GM23338 (cell line): ENCODE data around the gene GPC6. TPM values are rescaled to one million over a fixed set of nuclear protein-coding genes. Genes with fewer than 3 reads are reported as not detected.

Source experiments
- ATAC-seq: fragments of 200-7000 bp; cut with Tn5 transposase; 3 replicates; pipeline ENCODE4 v1.9.1; 2020
- DNase-seq: peaks from one replicate; pipeline ENCODE4 v3.0.0-alpha.2; 2015; ENCODE audit warnings: low spot score
- H2AFZ ChIP-seq: fragments of 200-600 bp; sonication (generic); 2 replicates; pipeline ENCODE4 v1.8.0; 2016; ENCODE audit warnings: antibody characterized with exemption, mild to moderate bottlenecking, moderate library complexity
- H3F3A ChIP-seq: fragments of 200-600 bp; sonication (generic); replicated peaks from 2 replicates; pipeline ENCODE4 v1.8.0; 2017; ENCODE audit warnings: antibody characterized with exemption, mixed run types, low read depth
- H3K27ac ChIP-seq: fragments of 200-600 bp; sonication (generic); 2 replicates; pipeline ENCODE4 v1.6.1; 2016; ENCODE audit warnings: low read depth
- H3K27me3 ChIP-seq: fragments of 200-600 bp; sonication (generic); 2 replicates; pipeline ENCODE4 v1.8.0; 2016; ENCODE audit warnings: mild to moderate bottlenecking, mixed run types, moderate library complexity; ENCODE audit not compliant: insufficient read depth
- H3K36me3 ChIP-seq: fragments of 200-600 bp; sonication (generic); 2 replicates; pipeline ENCODE4 v1.8.0; 2016; ENCODE audit warnings: mild to moderate bottlenecking; ENCODE audit not compliant: insufficient read depth
- H3K4me1 ChIP-seq: fragments of 200-600 bp; sonication (generic); 2 replicates; pipeline ENCODE4 v1.8.0; 2016; ENCODE audit warnings: mild to moderate bottlenecking, moderate library complexity; ENCODE audit not compliant: insufficient read depth
- H3K4me2 ChIP-seq: fragments of 200-600 bp; sonication (generic); 2 replicates; pipeline ENCODE4 v1.7.1; 2017; ENCODE audit warnings: mixed run types
- H3K4me3 ChIP-seq: fragments of 200-600 bp; sonication (generic); 2 replicates; pipeline ENCODE4 v1.6.1; 2016; ENCODE audit warnings: mixed run types
- H3K79me2 ChIP-seq: fragments of 200-600 bp; sonication (generic); replicated peaks from 2 replicates; pipeline ENCODE4 v1.8.0; 2017; ENCODE audit warnings: mild to moderate bottlenecking; ENCODE audit not compliant: insufficient read depth
- H3K9me2 ChIP-seq: fragments of 200-600 bp; sonication (generic); 2 replicates; pipeline ENCODE4 v1.8.0; 2017; ENCODE audit not compliant: insufficient read depth
- H4K20me1 ChIP-seq: fragments of 200-600 bp; sonication (generic); replicated peaks from 2 replicates; pipeline ENCODE4 v1.8.0; 2017; ENCODE audit warnings: mild to moderate bottlenecking; ENCODE audit not compliant: insufficient read depth
- H3K27ac Mint-ChIP-seq: 2 replicates; pipeline ENCODE4 v1.8.0; 2020; ENCODE audit warnings: inconsistent platforms, mild to moderate bottlenecking, moderate library complexity, mixed read lengths
- H3K27me3 Mint-ChIP-seq: 3 replicates; pipeline ENCODE4 v1.8.0; 2022; ENCODE audit warnings: low read depth, mild to moderate bottlenecking, moderate library complexity, mixed read lengths, inconsistent platforms; ENCODE audit not compliant: insufficient read depth, poor library complexity
- H3K36me3 Mint-ChIP-seq: 3 replicates; pipeline ENCODE4 v1.8.0; 2021; ENCODE audit warnings: low read depth, mild to moderate bottlenecking, inconsistent platforms, moderate library complexity, mixed read lengths
- H3K4me1 Mint-ChIP-seq: 3 replicates; pipeline ENCODE4 v1.8.0; 2020; ENCODE audit warnings: mild to moderate bottlenecking, inconsistent platforms, mixed read lengths
- H3K4me3 Mint-ChIP-seq: 3 replicates; pipeline ENCODE4 v1.8.0; 2021; ENCODE audit warnings: moderate library complexity, mild to moderate bottlenecking, inconsistent platforms, mixed read lengths
- H3K9me3 Mint-ChIP-seq: 3 replicates; pipeline ENCODE4 v1.8.0; 2020; ENCODE audit warnings: moderate library complexity, mild to moderate bottlenecking, inconsistent platforms, mixed read lengths
- CREB1 ChIP-seq: fragments of 250-450 bp; sonication (Bioruptor Pico); IDR thresholded peaks from 2 replicates; pipeline ENCODE4 v1.5.0; 2020; ENCODE audit warnings: low read depth, mild to moderate bottlenecking, moderate library complexity
- EZH2 ChIP-seq: fragments of 200-600 bp; sonication (generic); IDR thresholded peaks from one replicate; pipeline ENCODE4 v1.8.0; 2017; ENCODE audit warnings: antibody characterized with exemption, mild to moderate bottlenecking, low read depth; ENCODE audit not compliant: unreplicated experiment
- EZH2phosphoT487 ChIP-seq: fragments of 200-600 bp; sonication (generic); IDR thresholded peaks from one replicate; pipeline ENCODE4 v1.8.1; 2018; ENCODE audit warnings: antibody characterized with exemption; ENCODE audit not compliant: unreplicated experiment
- JUNB ChIP-seq: IDR thresholded peaks from one replicate; pipeline ENCODE4 v1.6.1; 2016; ENCODE audit warnings: antibody characterized with exemption; ENCODE audit not compliant: unreplicated experiment
- NANOG ChIP-seq: IDR thresholded peaks from 2 replicates; pipeline ENCODE4 v1.6.1; 2016; ENCODE audit warnings: antibody characterized with exemption, borderline replicate concordance
- POLR2AphosphoS5 ChIP-seq: IDR thresholded peaks from 2 replicates; pipeline ENCODE4 v1.6.1; 2016; ENCODE audit warnings: antibody characterized with exemption, low read depth
- STAT1 ChIP-seq: IDR thresholded peaks from one replicate; pipeline ENCODE4 v1.6.1; 2016; ENCODE audit warnings: antibody characterized with exemption; ENCODE audit not compliant: unreplicated experiment
- ZNF114 ChIP-seq: fragments of 250-450 bp; sonication (Bioruptor Pico); IDR thresholded peaks from 2 replicates; pipeline ENCODE4 v1.5.0; 2020; ENCODE audit warnings: mild to moderate bottlenecking, moderate library complexity
- ZNF331 ChIP-seq: fragments of 250-450 bp; sonication (Bioruptor Pico); IDR thresholded peaks from 2 replicates; pipeline ENCODE4 v1.5.0; 2020; ENCODE audit warnings: low read depth, mild to moderate bottlenecking, moderate library complexity
- polyA plus RNA-seq: library from polyadenylated mRNA; unstranded; fragments of >200 nt; fragmentation: Nextera tagmentation; extraction: Ambion mirVana; gene quantifications from 2 replicates; pipeline ENCODE4 v1.2.1, GENCODE V29; 2016
- total RNA-seq: library from RNA; depleted of rRNA; stranded (reverse); fragments of >200 nt; shearing (Covaris generic); gene quantifications from 2 replicates; pipeline ENCODE4 v1.2.3, GENCODE V29; 2014
- TF ChIP-seq, protein P1 (sequence below): IDR thresholded peaks from one replicate; pipeline ENCODE4 v1.6.1; 2018; ENCODE audit warnings: antibody characterized with exemption; ENCODE audit not compliant: unreplicated experiment
- TF ChIP-seq, protein P2 (sequence below): fragments of 250-450 bp; sonication (Bioruptor Pico); IDR thresholded peaks from 2 replicates; pipeline ENCODE4 v1.5.0; 2020; ENCODE audit warnings: mild to moderate bottlenecking, moderate library complexity
- TF ChIP-seq, protein P3 (sequence below): IDR thresholded peaks from 2 replicates; pipeline ENCODE4 v1.6.1; 2016; ENCODE audit warnings: antibody characterized with exemption
- TF ChIP-seq, protein P4 (sequence below), 2 experiments: fragments of 200-600 bp in 1 of 2; sonication (generic) in 1 of 2; conservative IDR thresholded peaks; 2 replicates each; pipeline versions ENCODE4 v1.5.1 to v1.6.1; 2016 to 2017; ENCODE audit warnings: antibody characterized with exemption in 2 of 2, low read depth in 2 of 2, mild to moderate bottlenecking in 2 of 2, moderate library complexity in 1 of 2

GPC6 gene
- total and polyA plus RNA-seq, 2 experiments from 2014 or later: 6.4 to 28.6 TPM

DNA sequence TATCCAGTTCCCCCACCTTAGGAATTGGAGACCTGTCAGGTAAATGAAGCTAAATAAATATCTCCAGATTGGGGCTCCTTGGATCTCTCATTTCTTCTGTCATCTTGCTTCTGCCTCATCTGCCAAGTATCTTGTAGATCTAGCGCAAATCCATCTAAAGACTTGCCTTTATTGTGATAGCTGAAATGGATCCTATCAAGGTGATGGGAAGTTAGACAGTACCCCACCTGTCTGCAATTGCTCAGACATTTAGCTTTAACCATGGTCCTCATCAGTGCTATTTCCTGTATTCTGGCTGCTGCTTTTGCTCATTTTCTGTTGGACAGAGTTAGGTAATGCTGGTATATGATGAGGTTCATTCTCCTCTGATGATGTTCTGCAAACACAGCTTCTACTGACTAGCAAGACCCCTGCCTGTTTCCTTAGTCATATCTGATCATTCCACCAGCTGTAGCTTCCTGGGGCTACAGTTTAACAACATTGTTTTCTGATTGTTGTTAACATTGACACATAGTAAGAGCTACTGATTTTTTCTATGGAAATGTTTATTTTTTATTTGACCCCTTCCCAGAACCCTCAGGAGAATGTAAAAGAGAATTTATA, 912.9 kb downstream of the GPC6 start:
- DNase-seq: no peak
- H3K4me1 Mint-ChIP-seq: peaks cover 37% of the 10 kb centered on the region
- Histone ChIP-seq H3K9me2 (no peaks in the 10 kb centered on the region), H3K4me1 (peaks cover 36% of the 10 kb centered on the region), H3K27ac (no peak overlapping the region), H2AFZ (no peak overlapping the region), H3K4me2 (no peak overlapping the region), H3K4me3 (no peak overlapping the region), H3K36me3 (no peaks in the 10 kb centered on the region), H3K79me2 (no peaks in the 10 kb centered on the region), H4K20me1 (0 out of 2 replicates have a peak, but pooled peaks cover 6% of the 10 kb centered on the region), H3K27me3 (peaks cover 96% of the 10 kb centered on the region), H3F3A (no peaks in the 10 kb centered on the region)
- no peaks in the 10 kb centered on the region for H3K36me3 Mint-ChIP-seq
- H3K27ac Mint-ChIP-seq: no peak overlapping the region
- H3K9me3 Mint-ChIP-seq: no peaks in the 10 kb centered on the region
- TF ChIP-seq ZNF331: no peak
- no peak for TF ChIP-seq ZNF114 (CRISPR knock-in tag)
- TF ChIP-seq NANOG: no peak
- TF ChIP-seq, protein P1, sequence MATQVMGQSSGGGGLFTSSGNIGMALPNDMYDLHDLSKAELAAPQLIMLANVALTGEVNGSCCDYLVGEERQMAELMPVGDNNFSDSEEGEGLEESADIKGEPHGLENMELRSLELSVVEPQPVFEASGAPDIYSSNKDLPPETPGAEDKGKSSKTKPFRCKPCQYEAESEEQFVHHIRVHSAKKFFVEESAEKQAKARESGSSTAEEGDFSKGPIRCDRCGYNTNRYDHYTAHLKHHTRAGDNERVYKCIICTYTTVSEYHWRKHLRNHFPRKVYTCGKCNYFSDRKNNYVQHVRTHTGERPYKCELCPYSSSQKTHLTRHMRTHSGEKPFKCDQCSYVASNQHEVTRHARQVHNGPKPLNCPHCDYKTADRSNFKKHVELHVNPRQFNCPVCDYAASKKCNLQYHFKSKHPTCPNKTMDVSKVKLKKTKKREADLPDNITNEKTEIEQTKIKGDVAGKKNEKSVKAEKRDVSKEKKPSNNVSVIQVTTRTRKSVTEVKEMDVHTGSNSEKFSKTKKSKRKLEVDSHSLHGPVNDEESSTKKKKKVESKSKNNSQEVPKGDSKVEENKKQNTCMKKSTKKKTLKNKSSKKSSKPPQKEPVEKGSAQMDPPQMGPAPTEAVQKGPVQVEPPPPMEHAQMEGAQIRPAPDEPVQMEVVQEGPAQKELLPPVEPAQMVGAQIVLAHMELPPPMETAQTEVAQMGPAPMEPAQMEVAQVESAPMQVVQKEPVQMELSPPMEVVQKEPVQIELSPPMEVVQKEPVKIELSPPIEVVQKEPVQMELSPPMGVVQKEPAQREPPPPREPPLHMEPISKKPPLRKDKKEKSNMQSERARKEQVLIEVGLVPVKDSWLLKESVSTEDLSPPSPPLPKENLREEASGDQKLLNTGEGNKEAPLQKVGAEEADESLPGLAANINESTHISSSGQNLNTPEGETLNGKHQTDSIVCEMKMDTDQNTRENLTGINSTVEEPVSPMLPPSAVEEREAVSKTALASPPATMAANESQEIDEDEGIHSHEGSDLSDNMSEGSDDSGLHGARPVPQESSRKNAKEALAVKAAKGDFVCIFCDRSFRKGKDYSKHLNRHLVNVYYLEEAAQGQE: no peak
- no peak for TF ChIP-seq EZH2
- no peak for TF ChIP-seq POLR2AphosphoS5
- TF ChIP-seq JUNB: no peak
- no peak for TF ChIP-seq STAT1
- TF ChIP-seq CREB1 (CRISPR knock-in tag): no peak
- TF ChIP-seq, protein P2, sequence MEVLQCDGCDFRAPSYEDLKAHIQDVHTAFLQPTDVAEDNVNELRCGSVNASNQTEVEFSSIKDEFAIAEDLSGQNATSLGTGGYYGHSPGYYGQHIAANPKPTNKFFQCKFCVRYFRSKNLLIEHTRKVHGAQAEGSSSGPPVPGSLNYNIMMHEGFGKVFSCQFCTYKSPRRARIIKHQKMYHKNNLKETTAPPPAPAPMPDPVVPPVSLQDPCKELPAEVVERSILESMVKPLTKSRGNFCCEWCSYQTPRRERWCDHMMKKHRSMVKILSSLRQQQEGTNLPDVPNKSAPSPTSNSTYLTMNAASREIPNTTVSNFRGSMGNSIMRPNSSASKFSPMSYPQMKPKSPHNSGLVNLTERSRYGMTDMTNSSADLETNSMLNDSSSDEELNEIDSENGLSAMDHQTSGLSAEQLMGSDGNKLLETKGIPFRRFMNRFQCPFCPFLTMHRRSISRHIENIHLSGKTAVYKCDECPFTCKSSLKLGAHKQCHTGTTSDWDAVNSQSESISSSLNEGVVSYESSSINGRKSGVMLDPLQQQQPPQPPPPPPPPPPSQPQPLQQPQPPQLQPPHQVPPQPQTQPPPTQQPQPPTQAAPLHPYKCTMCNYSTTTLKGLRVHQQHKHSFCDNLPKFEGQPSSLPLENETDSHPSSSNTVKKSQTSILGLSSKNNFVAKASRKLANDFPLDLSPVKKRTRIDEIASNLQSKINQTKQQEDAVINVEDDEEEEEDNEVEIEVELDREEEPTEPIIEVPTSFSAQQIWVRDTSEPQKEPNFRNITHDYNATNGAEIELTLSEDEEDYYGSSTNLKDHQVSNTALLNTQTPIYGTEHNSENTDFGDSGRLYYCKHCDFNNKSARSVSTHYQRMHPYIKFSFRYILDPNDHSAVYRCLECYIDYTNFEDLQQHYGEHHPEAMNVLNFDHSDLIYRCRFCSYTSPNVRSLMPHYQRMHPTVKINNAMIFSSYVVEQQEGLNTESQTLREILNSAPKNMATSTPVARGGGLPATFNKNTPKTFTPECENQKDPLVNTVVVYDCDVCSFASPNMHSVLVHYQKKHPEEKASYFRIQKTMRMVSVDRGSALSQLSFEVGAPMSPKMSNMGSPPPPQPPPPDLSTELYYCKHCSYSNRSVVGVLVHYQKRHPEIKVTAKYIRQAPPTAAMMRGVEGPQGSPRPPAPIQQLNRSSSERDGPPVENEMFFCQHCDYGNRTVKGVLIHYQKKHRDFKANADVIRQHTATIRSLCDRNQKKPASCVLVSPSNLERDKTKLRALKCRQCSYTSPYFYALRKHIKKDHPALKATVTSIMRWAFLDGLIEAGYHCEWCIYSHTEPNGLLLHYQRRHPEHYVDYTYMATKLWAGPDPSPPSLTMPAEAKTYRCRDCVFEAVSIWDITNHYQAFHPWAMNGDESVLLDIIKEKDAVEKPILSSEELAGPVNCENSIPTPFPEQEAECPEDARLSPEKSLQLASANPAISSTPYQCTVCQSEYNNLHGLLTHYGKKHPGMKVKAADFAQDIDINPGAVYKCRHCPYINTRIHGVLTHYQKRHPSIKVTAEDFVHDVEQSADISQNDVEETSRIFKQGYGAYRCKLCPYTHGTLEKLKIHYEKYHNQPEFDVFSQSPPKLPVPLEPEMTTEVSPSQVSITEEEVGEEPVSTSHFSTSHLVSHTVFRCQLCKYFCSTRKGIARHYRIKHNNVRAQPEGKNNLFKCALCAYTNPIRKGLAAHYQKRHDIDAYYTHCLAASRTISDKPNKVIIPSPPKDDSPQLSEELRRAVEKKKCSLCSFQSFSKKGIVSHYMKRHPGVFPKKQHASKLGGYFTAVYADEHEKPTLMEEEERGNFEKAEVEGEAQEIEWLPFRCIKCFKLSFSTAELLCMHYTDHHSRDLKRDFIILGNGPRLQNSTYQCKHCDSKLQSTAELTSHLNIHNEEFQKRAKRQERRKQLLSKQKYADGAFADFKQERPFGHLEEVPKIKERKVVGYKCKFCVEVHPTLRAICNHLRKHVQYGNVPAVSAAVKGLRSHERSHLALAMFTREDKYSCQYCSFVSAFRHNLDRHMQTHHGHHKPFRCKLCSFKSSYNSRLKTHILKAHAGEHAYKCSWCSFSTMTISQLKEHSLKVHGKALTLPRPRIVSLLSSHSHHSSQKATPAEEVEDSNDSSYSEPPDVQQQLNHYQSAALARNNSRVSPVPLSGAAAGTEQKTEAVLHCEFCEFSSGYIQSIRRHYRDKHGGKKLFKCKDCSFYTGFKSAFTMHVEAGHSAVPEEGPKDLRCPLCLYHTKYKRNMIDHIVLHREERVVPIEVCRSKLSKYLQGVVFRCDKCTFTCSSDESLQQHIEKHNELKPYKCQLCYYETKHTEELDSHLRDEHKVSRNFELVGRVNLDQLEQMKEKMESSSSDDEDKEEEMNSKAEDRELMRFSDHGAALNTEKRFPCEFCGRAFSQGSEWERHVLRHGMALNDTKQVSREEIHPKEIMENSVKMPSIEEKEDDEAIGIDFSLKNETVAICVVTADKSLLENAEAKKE (CRISPR knock-in tag): no peak
- TF ChIP-seq, protein P3, sequence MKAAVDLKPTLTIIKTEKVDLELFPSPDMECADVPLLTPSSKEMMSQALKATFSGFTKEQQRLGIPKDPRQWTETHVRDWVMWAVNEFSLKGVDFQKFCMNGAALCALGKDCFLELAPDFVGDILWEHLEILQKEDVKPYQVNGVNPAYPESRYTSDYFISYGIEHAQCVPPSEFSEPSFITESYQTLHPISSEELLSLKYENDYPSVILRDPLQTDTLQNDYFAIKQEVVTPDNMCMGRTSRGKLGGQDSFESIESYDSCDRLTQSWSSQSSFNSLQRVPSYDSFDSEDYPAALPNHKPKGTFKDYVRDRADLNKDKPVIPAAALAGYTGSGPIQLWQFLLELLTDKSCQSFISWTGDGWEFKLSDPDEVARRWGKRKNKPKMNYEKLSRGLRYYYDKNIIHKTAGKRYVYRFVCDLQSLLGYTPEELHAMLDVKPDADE: no peak
- TF ChIP-seq, protein P4, sequence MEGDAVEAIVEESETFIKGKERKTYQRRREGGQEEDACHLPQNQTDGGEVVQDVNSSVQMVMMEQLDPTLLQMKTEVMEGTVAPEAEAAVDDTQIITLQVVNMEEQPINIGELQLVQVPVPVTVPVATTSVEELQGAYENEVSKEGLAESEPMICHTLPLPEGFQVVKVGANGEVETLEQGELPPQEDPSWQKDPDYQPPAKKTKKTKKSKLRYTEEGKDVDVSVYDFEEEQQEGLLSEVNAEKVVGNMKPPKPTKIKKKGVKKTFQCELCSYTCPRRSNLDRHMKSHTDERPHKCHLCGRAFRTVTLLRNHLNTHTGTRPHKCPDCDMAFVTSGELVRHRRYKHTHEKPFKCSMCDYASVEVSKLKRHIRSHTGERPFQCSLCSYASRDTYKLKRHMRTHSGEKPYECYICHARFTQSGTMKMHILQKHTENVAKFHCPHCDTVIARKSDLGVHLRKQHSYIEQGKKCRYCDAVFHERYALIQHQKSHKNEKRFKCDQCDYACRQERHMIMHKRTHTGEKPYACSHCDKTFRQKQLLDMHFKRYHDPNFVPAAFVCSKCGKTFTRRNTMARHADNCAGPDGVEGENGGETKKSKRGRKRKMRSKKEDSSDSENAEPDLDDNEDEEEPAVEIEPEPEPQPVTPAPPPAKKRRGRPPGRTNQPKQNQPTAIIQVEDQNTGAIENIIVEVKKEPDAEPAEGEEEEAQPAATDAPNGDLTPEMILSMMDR (conservative IDR thresholded peaks at IDR 0.05; ENCODE audit: low read depth in 2 of 2): no peak
- TF ChIP-seq EZH2phosphoT487: no peak
- H3K27me3 Mint-ChIP-seq: peaks cover 44% of the 10 kb centered on the region
- ATAC-seq: no peak
- no peak overlapping the region for H3K4me3 Mint-ChIP-seq
